ENCODE measurements around the gene CDC25C. TPM values are rescaled to one million over a fixed set of nuclear protein-coding genes. Genes with fewer than 3 reads are reported as not detected.
"Not testable (repeated sequence)": the region's sequence is repeated elsewhere in the genome, so short reads cannot be mapped to it uniquely, and the experiment has no call there.

CDC25C gene
- total RNA-seq, 2 donors from 2014 or later = 5.5 to 14.0 TPM

GRCh38 chr5:138338411-138339090, 6.9 kb upstream of the CDC25C start:
- Mint-ChIP-seq H3K27me3 (no peaks in the 10 kb centered on the region), H3K27ac (peak overlapping the region; percentile 98)
- no peak for DNase-seq (ENCODE audit: low spot score)

DNA sequence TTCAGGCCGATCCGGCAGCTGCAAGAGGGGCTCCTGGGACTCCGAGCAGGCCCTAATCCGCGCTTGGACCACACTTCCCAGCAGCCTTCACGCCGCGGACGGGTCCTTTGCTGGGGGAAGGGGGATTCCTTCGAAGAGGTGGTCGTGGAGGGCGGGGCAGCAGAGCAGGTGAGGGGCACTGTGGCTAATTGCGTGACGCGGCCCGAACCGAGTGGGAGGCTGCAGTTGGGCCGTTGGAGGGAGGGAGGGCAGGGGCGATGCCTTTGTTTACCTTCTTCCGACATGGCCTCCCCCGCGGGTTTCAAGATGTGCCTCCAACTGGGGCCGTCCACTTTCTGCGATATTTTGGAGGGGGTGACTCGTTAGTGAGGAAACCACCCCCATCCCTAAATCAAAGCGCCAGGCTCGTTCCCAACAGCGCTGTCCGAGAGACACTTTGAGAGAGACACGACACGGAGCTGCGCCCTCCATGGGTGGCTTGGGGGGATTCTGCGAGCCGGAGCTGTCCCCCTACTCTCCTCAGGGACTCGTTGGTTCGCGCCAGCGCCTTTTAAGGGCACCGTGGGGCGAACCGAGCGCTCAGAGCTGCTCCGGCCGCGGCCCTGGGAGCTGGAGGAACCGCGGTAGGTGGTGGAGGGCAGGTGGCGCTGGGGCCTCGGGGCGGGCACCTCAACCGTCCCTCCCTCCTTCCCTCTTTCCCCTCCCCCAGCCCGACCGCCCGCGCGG, 6.2 kb upstream of the CDC25C start, which contains the start of gene FAM53C:
Gene FAM53C (plus strand): TSS at position 582 of the 726 bp plus-strand sequence. CDS start 3,070 bp downstream, outside the sequence.
- H3K27ac Mint-ChIP-seq = peak within 1 kb of the TSS; percentile 98
- peak; percentile 93 to 95 for ATAC-seq

More at GRCh38 chr5:138338411-138339090, 6.9 kb upstream of the CDC25C start:
- Mint-ChIP-seq H3K36me3 (no peaks in the 10 kb centered on the region), H3K9me3 (no peaks in the 10 kb centered on the region), H3K4me1 (ENCODE audit: low read depth in 2 of 2) (peaks cover 30 to 41% of the 10 kb centered on the region in 2 donors), H3K4me3 (peak overlapping the region; percentile 90)
- peak in 1 of 2 donors; percentile 0 for ATAC-seq

DNA sequence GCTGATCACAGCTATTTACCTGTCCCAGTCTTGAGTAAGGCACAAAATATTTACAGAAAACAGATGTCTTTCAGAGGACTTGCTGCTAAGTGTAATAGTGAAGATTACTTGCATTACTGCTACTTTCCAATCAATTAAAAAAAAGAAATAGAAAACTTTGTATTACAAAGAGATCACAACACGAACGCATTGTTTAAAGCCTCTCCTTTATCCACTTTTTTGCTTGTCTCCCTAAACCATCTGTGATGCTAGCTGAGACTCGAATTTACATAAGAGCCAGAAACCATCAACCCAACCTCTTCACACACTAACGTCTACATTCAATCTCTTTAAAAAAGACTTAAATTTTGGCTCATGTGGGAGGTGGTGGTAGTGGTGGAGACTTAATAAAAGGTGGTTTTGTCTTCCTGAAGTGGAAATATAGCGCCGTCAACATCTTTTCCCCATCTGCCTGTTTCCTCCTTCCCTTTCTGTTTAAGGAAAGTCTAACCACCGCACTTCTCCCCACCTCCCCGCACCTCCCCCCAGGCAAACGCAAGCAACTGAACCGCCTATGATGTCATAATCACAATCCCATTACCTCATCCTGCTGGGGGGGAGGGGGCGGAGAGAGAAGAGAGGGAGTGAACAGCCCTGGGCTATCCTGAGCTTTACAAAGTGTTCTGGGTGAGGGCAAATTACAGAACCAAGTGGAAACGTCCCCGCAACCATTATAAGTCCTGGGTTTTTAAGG, 5.5 kb upstream of the CDC25C start:
- peak overlapping the region; percentile 98 for H3K27ac Mint-ChIP-seq
- H3K36me3 Mint-ChIP-seq = no peaks in the 10 kb centered on the region
- DNase-seq (ENCODE audit: low spot score) (no peak), ATAC-seq (peak; percentile 50 to 63)
- H3K27me3 Mint-ChIP-seq = no peaks in the 10 kb centered on the region
- peak overlapping the region; percentile 90 for H3K4me3 Mint-ChIP-seq
- peaks cover 32 to 44% of the 10 kb centered on the region in 2 donors for H3K4me1 Mint-ChIP-seq (ENCODE audit: low read depth in 2 of 2)
- no peaks in the 10 kb centered on the region for H3K9me3 Mint-ChIP-seq

More for the DNA sequence above, 6.2 kb upstream of the CDC25C start, which contains the start of gene FAM53C:
- H3K9me3 Mint-ChIP-seq = no peaks in the 10 kb centered on the region
- peak; percentile 94 for DNase-seq (ENCODE audit: low spot score)
- no peaks in the 10 kb centered on the region for H3K36me3 Mint-ChIP-seq
- H3K27me3 Mint-ChIP-seq = no peaks in the 10 kb centered on the region
- H3K4me1 Mint-ChIP-seq (ENCODE audit: low read depth in 2 of 2) = peaks cover 30 to 41% of the 10 kb centered on the region in 2 donors
- peak within 1 kb of the TSS; percentile 90 for H3K4me3 Mint-ChIP-seq

DNA sequence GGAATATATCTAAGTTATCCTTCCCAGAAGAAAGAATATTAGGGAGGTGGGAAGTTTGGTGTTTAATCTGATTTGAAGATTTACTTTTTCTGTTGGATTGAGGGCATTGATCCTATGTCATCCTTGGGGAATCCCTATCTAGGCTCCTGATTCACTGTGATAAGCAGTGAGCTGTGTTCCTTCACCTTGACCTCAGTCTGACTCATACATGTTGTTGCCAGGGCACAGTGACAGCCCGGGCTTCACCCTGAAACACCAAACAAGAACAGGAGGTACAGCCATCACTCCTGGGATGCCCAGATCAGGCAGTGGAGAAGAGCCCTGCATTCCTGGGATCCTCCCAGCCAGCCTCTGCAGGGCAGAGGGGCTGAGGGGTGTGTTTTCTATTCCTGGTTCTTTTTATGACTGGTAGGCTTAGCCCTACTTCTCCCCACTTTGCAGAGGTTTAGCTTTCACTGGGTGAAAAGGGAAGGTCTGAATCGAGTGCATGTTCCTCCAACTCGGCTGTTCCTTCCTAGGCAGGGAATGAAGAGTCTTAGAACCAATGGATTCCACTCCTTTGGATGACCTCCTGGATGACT, 3.4 kb upstream of the CDC25C start:
- Mint-ChIP-seq H3K36me3 (no peaks in the 10 kb centered on the region), H3K27me3 (no peaks in the 10 kb centered on the region), H3K4me3 (peak overlapping the region; percentile 56), H3K27ac (peak overlapping the region in 1 of 2 donors; percentile 41), H3K4me1 (ENCODE audit: low read depth in 2 of 2) (peaks cover 30 to 53% of the 10 kb centered on the region in 2 donors), H3K9me3 (no peaks in the 10 kb centered on the region)
- ATAC-seq = no peak
- no peak for DNase-seq (ENCODE audit: low spot score)

- ATAC-seq (no peak), DNase-seq (ENCODE audit: low spot score) (no peak)
- Mint-ChIP-seq H3K27me3 (no peaks in the 10 kb centered on the region), H3K36me3 (no peaks in the 10 kb centered on the region), H3K4me1 (ENCODE audit: low read depth in 2 of 2) (peaks cover 10 to 32% of the 10 kb centered on the region in 2 donors), H3K4me3 (peak overlapping the region; percentile 90), H3K27ac (peak overlapping the region; percentile 70 to 81), H3K9me3 (no peaks in the 10 kb centered on the region)
Observed at GRCh38 chr5:138330813-138331448, 673 bp downstream of the CDC25C start.

- not testable (repeated sequence) for H3K4me3 Mint-ChIP-seq; H3K27me3 Mint-ChIP-seq; H3K36me3 Mint-ChIP-seq; H3K27ac Mint-ChIP-seq; H3K9me3 Mint-ChIP-seq; H3K4me1 Mint-ChIP-seq (ENCODE audit: low read depth in 2 of 2); ATAC-seq; DNase-seq (ENCODE audit: low spot score)
Observed at GRCh38 chr5:138318211-138318610, 13.4 kb downstream of the CDC25C start.

DNA sequence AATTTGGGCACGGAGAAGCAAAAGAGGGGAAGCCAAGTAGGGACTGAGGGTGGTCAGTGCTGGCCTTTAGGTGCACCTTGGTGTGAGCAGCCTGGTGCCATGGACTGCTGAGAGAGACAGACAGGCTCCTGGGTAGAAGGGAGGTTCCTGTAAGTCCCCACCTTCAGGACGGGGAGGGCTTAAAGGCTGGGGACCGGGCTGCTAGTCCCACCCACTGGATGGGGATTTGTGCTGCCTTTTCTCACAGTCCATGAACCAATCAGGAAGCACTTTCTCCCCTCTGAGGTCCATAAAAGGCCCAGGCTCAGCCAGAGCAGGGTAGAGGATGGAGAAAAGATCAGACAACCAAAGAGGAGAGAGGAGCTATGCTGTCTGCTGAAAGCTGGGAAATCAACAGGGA, 15.2 kb downstream of the CDC25C start:
- ATAC-seq = no peak
- Mint-ChIP-seq H3K36me3 (no peaks in the 10 kb centered on the region), H3K9me3 (no peaks in the 10 kb centered on the region), H3K27me3 (no peaks in the 10 kb centered on the region), H3K27ac (no peak overlapping the region), H3K4me1 (ENCODE audit: low read depth in 2 of 2) (no peaks in the 10 kb centered on the region), H3K4me3 (no peak overlapping the region)
- DNase-seq (ENCODE audit: low spot score) = no peak

DNA sequence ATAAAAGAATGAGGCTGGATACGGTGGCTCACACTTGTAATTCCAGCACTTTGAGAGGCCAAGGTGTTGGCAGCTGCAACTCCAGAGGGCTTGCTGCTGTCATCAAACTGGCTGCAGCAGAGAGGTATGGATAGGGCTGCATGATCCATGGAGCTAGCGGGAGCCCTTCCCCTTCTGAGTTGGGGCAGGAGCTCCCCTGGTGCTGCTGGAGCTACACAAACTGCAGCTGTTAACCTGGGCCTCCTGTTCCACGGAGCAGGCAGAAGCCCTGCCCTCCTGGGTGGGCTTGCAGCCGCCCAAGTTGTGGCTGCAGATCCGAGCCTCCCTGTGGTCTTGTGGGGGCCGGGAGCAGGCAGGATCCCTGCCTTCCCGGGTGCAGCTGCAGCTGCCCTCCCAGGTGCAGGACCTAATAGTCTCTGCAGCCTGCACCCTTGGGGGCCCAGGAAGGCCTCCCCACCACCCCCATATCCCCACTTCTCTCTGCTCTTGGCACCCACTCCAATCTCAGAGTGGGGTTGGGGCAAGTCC, 15.8 kb downstream of the CDC25C start:
- no peak for ATAC-seq
- H3K9me3 Mint-ChIP-seq = no peaks in the 10 kb centered on the region
- no peak for DNase-seq (ENCODE audit: low spot score)
- no peaks in the 10 kb centered on the region for H3K4me1 Mint-ChIP-seq (ENCODE audit: low read depth in 2 of 2)
- no peak overlapping the region for H3K27ac Mint-ChIP-seq
- no peaks in the 10 kb centered on the region for H3K27me3 Mint-ChIP-seq
- H3K4me3 Mint-ChIP-seq = no peak overlapping the region
- H3K36me3 Mint-ChIP-seq = no peaks in the 10 kb centered on the region

GRCh38 chr5:138305797-138306196, 25.8 kb downstream of the CDC25C start:
- Mint-ChIP-seq H3K36me3 (no peaks in the 10 kb centered on the region), H3K4me1 (ENCODE audit: low read depth in 2 of 2) (no peaks in the 10 kb centered on the region), H3K27ac (no peak overlapping the region), H3K27me3 (no peaks in the 10 kb centered on the region), H3K9me3 (no peaks in the 10 kb centered on the region), H3K4me3 (no peak overlapping the region)
- no peak for ATAC-seq
- DNase-seq (ENCODE audit: low spot score) = no peak

GRCh38 chr5:138303372-138303771, 28.2 kb downstream of the CDC25C start:
- no peaks in the 10 kb centered on the region for H3K9me3 Mint-ChIP-seq
- no peak overlapping the region for H3K27ac Mint-ChIP-seq
- ATAC-seq = no peak
- H3K4me1 Mint-ChIP-seq (ENCODE audit: low read depth in 2 of 2) = no peaks in the 10 kb centered on the region
- H3K36me3 Mint-ChIP-seq = no peaks in the 10 kb centered on the region
- DNase-seq (ENCODE audit: low spot score) = no peak
- H3K4me3 Mint-ChIP-seq = no peak overlapping the region
- no peaks in the 10 kb centered on the region for H3K27me3 Mint-ChIP-seq

- Mint-ChIP-seq H3K4me3 (no peak overlapping the region), H3K27me3 (no peaks in the 10 kb centered on the region), H3K4me1 (ENCODE audit: low read depth in 2 of 2) (no peaks in the 10 kb centered on the region), H3K27ac (no peak overlapping the region), H3K36me3 (no peaks in the 10 kb centered on the region), H3K9me3 (no peaks in the 10 kb centered on the region)
- ATAC-seq = no peak
- DNase-seq (ENCODE audit: low spot score) = no peak
Observed at GRCh38 chr5:138289296-138289695, 42.3 kb downstream of the CDC25C start.

DNA sequence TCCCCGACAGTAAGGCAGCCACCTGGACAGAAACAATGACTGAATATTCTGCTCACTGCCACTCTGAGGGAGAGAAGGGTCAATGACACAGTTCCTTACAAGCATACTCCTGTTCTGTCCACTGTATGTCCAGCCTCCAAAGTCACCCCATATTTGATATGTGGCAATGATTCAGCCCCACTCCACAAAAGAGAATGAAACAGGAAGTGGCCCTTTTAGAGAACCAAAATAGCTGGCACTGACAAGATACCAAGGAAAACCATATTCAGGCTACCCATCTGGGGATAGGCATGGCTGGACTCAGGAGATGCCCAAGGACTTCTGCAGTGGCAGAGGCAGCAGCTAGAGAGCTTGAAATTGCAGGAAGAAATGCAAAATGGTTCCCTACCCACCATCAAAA, 44.4 kb downstream of the CDC25C start:
- H3K4me1 Mint-ChIP-seq (ENCODE audit: low read depth in 2 of 2) = no peaks in the 10 kb centered on the region
- DNase-seq (ENCODE audit: low spot score) (no peak), ATAC-seq (no peak)
- H3K27ac Mint-ChIP-seq = no peak overlapping the region
- H3K27me3 Mint-ChIP-seq = no peaks in the 10 kb centered on the region
- no peak overlapping the region for H3K4me3 Mint-ChIP-seq
- no peaks in the 10 kb centered on the region for H3K9me3 Mint-ChIP-seq
- no peaks in the 10 kb centered on the region for H3K36me3 Mint-ChIP-seq
